GM12878 (cell line): Measurements from ENCODE around the gene ELL. TPM values are rescaled to one million over a fixed set of nuclear protein-coding genes. Genes with fewer than 3 reads are reported as not detected.
A peak's percentile ranks its signal among the peaks of the same experiment; 100 is the strongest.

Experiments
- ATAC-seq: fragments of 200-7000 bp; cut with Tn5 transposase; 3 replicates; pipeline ENCODE4 v1.9.1; 2020; ENCODE audit warnings: mild to moderate bottlenecking, moderate library complexity
- BruUV-seq: library from RNA; stranded (reverse); fragments of 400-500 nt; replicated peaks from 2 replicates; lab custom pipeline; 2021; lab: Mats Ljungman, UMichigan
- CTCF ChIA-PET: fragments of 300-600 bp; sonication (Branson Sonifier 250); formaldehyde crosslinking; extraction: SDS; loops from one replicate; lab custom pipeline; 2021; ENCODE audit warnings: inconsistent platforms; lab: Yijun Ruan, JAX
- POLR2A ChIA-PET: fragments of 350-600 bp; formaldehyde crosslinking; extraction: SDS; loops from one replicate; lab custom pipeline; 2021; ENCODE audit warnings: inconsistent platforms; lab: Charles Lee
- RAD21 ChIA-PET: fragments of 300-600 bp; sonication (Branson Sonifier 250); formaldehyde crosslinking; loops from one replicate; lab custom pipeline; 2023; ENCODE audit warnings: antibody characterized with exemption; ENCODE audit not compliant: unreplicated experiment; lab: Charles Lee
- SMC1A ChIA-PET: fragments of 300-600 bp; sonication (Branson Sonifier 250); formaldehyde crosslinking; loops from one replicate; lab custom pipeline; 2023; ENCODE audit not compliant: unreplicated experiment, uncharacterized antibody; lab: Charles Lee
- DNase-seq: peaks from one replicate; pipeline ENCODE4 v3.0.0-alpha.2; 2011; ENCODE audit warnings: low read depth, low spot score
- FAIRE-seq: peaks from 3 replicates; lab custom pipeline; 2011; peaks lifted over from hg19 to GRCh38; lab: Jason Lieb, UNC
- H2AFZ ChIP-seq: 2 replicates; pipeline ENCODE4 v1.6.0; 2011; ENCODE audit warnings: low read depth, low read length, control low read depth; ENCODE audit not compliant: control insufficient read depth
- H3K27ac ChIP-seq: 2 replicates; pipeline ENCODE4 v1.5.1; 2011; ENCODE audit warnings: control low read depth; ENCODE audit not compliant: control insufficient read depth, insufficient read depth
- H3K27me3 ChIP-seq, 2 experiments: replicated peaks in 1 of 2; 2 replicates each; pipeline versions ENCODE4 v1.6.0 to v1.6.1; 2011; ENCODE audit warnings: low read length in 1 of 2; ENCODE audit not compliant: control insufficient read depth in 2 of 2, insufficient read depth in 2 of 2
- H3K36me3 ChIP-seq, 2 experiments: 2 replicates each; pipeline ENCODE4 v1.5.1; 2011; ENCODE audit warnings: low read length in 1 of 2; ENCODE audit not compliant: control insufficient read depth in 2 of 2, insufficient read depth in 2 of 2
- H3K4me1 ChIP-seq: 2 replicates; pipeline ENCODE4 v1.6.1; 2011; ENCODE audit warnings: mild to moderate bottlenecking, low read length, moderate library complexity, mixed read lengths; ENCODE audit not compliant: control insufficient read depth, insufficient read depth
- H3K4me2 ChIP-seq: 2 replicates; pipeline ENCODE4 v1.6.0; 2011; ENCODE audit warnings: control low read depth; ENCODE audit not compliant: control insufficient read depth, insufficient read depth
- H3K4me3 ChIP-seq: fragments of 200-600 bp; sonication (generic); 2 replicates; pipeline ENCODE4 v1.5.1; 2016
- H3K79me2 ChIP-seq: 2 replicates; pipeline ENCODE4 v1.6.0; 2011; ENCODE audit warnings: low read length; ENCODE audit not compliant: control insufficient read depth, insufficient read depth
- H3K9ac ChIP-seq: 2 replicates; pipeline ENCODE4 v1.8.0; 2011; ENCODE audit warnings: low read length, control low read depth, mixed read lengths; ENCODE audit not compliant: control insufficient read depth, insufficient read depth
- H3K9me3 ChIP-seq: replicated peaks from 3 replicates; pipeline ENCODE4 v1.5.1; 2011; ENCODE audit warnings: mild to moderate bottlenecking, low read length; ENCODE audit not compliant: control insufficient read depth, insufficient read depth
- H4K20me1 ChIP-seq: 2 replicates; pipeline ENCODE4 v1.6.0; 2011; ENCODE audit not compliant: control insufficient read depth, insufficient read depth
- ASH2L ChIP-seq: fragments of 300-600, 200-600 bp; sonication (generic); IDR thresholded peaks from 2 replicates; pipeline ENCODE4 v1.6.1; 2017; ENCODE audit warnings: low read depth, mild to moderate bottlenecking, borderline replicate concordance
- BCL11A ChIP-seq: IDR thresholded peaks from 2 replicates; pipeline ENCODE4 v1.6.1; 2011; ENCODE audit warnings: low read depth, low read length
- CBX5 ChIP-seq: sonication (generic); IDR thresholded peaks from 2 replicates; pipeline ENCODE4 v1.6.1; 2016; ENCODE audit warnings: low read depth, moderate library complexity, mild to moderate bottlenecking, inconsistent platforms
- DPF2 ChIP-seq: fragments of 450-650 bp; IDR thresholded peaks from 2 replicates; pipeline ENCODE4 v1.6.1; 2017; ENCODE audit warnings: mild to moderate bottlenecking
- NR2F1 ChIP-seq: fragments of 450-650 bp; conservative IDR thresholded peaks from 2 replicates; pipeline ENCODE4 v1.6.1; 2017; ENCODE audit warnings: mild to moderate bottlenecking
- POLR2AphosphoS5 ChIP-seq: IDR thresholded peaks from 2 replicates; pipeline ENCODE4 v1.6.1; 2011; ENCODE audit warnings: mild to moderate bottlenecking, low read length, inconsistent platforms
- SMARCA5 ChIP-seq: fragments of 450-650 bp; IDR thresholded peaks from 2 replicates; pipeline ENCODE4 v1.6.1; 2017; ENCODE audit warnings: mild to moderate bottlenecking
- ZBED1 ChIP-seq: IDR thresholded peaks from 2 replicates; pipeline ENCODE4 v1.6.1; 2016; ENCODE audit warnings: borderline replicate concordance
- WGBS: methylation state at CpG from one replicate; pipeline ENCODE4 v1.1.6; 2016; ENCODE audit warnings: low lambda C conversion rate; ENCODE audit not compliant: insufficient replicate concordance, insufficient coverage; ENCODE audit errors: missing lambda C conversion rate; 5-methylcytosine and 5-hydroxymethylcytosine counted together
- in situ Hi-C: fragments of 300-500 bp; cut with MboI; formaldehyde crosslinking; loops from 9 replicates; pipeline ENCODE4 v1.14.3; 2018; ENCODE audit warnings: mixed read lengths
- intact Hi-C: fragments of 100-400 bp; cut with micrococcal nuclease; formaldehyde crosslinking; loops from one replicate; pipeline ENCODE4 v1.14.2; 2022; ENCODE audit not compliant: unreplicated experiment
- polyA plus RNA-seq, 11 experiments: library from polyadenylated mRNA; depleted of rRNA in 4 of 11; unstranded in 6 of 11; stranded (reverse) in 5 of 11; fragments of >200 nt; fragmentation: Nextera tagmentation in 4 of 11; fragmentation: Illumina TruSeq in 1 of 11; extraction: Ambion mirVana in 4 of 11; extraction: Trizol in 1 of 11; gene quantifications; 1 replicate in 1 of 11; 2 replicates in 10 of 11; pipeline versions ENCODE4 v1.2.1 to v1.2.3, GENCODE V29; 2011 to 2016; ENCODE audit warnings: inconsistent platforms in 2 of 11, missing spikeins in 2 of 11, low read depth in 1 of 11
- total RNA-seq, 4 experiments: library from RNA; depleted of rRNA in 3 of 4; stranded (reverse); fragments of >200 nt in 3 of 4; fragmentation: Illumina TruSeq in 1 of 4; extraction: Trizol in 1 of 4; gene quantifications; 2 replicates each; pipeline versions ENCODE4 v1.2.1 to v1.2.3, GENCODE V29; 2013 to 2021
- TF ChIP-seq, protein P1 (sequence below): fragments of 450-650 bp; formaldehyde crosslinking; IDR thresholded peaks from 2 replicates; pipeline ENCODE4 v1.4.0; 2020; ENCODE audit warnings: mild to moderate bottlenecking, moderate library complexity
- TF ChIP-seq, protein P2 (sequence below): IDR thresholded peaks from 2 replicates; pipeline ENCODE4 v1.6.1; 2012; ENCODE audit warnings: low read depth, low read length, improper control_type of control experiment

ELL gene
- total and polyA plus RNA-seq, 10 of the 15 experiments (the other 5 are each of a cell fraction or from before 2014, with no cell fraction given): 0.91 to 25.0 (median 9.1) TPM

GRCh38 chr19:18499055-18499775, 22.7 kb downstream of the ELL start:
- no peak; the same call in 2 of the 3 replicates for ATAC-seq
- no peak overlapping the region for H3K9ac ChIP-seq
- peaks cover 50% of the 10 kb centered on the region for H3K4me1 ChIP-seq
- 77% methylated on average over 7 of the region's 7 CpGs for WGBS
- peaks cover 1 to 2% of the 10 kb centered on the region in 2 experiments; a peak in 3 of 4 replicates for H3K36me3 ChIP-seq
- H4K20me1 ChIP-seq: peaks cover 12% of the 10 kb centered on the region
- H3K9me3 ChIP-seq: no peaks in the 10 kb centered on the region
- peaks cover 85% of the 10 kb centered on the region for H3K79me2 ChIP-seq
- H2AFZ ChIP-seq: no peak overlapping the region
- TF ChIP-seq BCL11A (no peak), SMARCA5 (peak; percentile 77; the same call in 1 of the 2 replicates)
- CTCF ChIA-PET: interaction anchor here (1.0 to 1.5 kb wide), 2 partner anchors 21 to 23 kb away, joined by 3 to 8 read pairs; no protein-coding TSS in a partner anchor
- intact Hi-C loops (no loop called here), in situ Hi-C loops (no loop called here)
- POLR2A ChIA-PET: interaction anchor here (0.6 to 0.7 kb wide), 2 partner anchors 11 to 18 kb away, joined by 4 to 7 read pairs; no protein-coding TSS in a partner anchor
- no peak for FAIRE-seq
- RAD21 ChIA-PET: no interaction called here
- H3K27me3 ChIP-seq: no peaks in the 10 kb centered on the region
- SMC1A ChIA-PET: interaction anchor here (0.7 kb wide), 1 partner anchor 17 kb away, joined by 3 read pairs; no protein-coding TSS in a partner anchor
- no peak overlapping the region for H3K27ac ChIP-seq
- H3K4me3 ChIP-seq: no peak overlapping the region
- DNase-seq: no peak
- no TSS peak for BruUV-seq
- H3K4me2 ChIP-seq: peak overlapping the region; percentile 13

DNA sequence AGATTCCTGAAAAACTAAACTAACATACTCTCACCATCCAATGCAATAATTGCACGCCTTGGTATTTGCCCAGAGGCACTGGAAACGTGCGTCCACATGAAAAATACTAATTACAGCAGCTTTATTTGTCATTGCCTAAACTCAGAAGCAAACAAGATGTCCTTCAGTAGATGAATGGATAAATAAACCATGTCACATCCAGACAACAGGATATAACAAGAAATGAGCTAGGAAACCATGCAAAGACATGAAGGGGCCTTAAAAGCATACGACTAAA, 25.0 kb downstream of the ELL start:
- Histone ChIP-seq H3K4me3 (no peak overlapping the region), H3K36me3 (peaks cover 2 to 4% of the 10 kb centered on the region in 2 experiments; a peak in 3 of 4 replicates), H3K27ac (no peak overlapping the region), H3K4me1 (peaks cover 32% of the 10 kb centered on the region)
- 77% methylated on average over 4 of the region's 4 CpGs for WGBS
- RAD21 ChIA-PET: interaction anchor here (1.0 to 2.0 kb wide), 3 partner anchors 10 to 23 kb away, joined by 3 to 4 read pairs (median 3); no protein-coding TSS in a partner anchor
- DNase-seq: no peak
- TF ChIP-seq POLR2AphosphoS5: no peak
- TF ChIP-seq, protein P1, sequence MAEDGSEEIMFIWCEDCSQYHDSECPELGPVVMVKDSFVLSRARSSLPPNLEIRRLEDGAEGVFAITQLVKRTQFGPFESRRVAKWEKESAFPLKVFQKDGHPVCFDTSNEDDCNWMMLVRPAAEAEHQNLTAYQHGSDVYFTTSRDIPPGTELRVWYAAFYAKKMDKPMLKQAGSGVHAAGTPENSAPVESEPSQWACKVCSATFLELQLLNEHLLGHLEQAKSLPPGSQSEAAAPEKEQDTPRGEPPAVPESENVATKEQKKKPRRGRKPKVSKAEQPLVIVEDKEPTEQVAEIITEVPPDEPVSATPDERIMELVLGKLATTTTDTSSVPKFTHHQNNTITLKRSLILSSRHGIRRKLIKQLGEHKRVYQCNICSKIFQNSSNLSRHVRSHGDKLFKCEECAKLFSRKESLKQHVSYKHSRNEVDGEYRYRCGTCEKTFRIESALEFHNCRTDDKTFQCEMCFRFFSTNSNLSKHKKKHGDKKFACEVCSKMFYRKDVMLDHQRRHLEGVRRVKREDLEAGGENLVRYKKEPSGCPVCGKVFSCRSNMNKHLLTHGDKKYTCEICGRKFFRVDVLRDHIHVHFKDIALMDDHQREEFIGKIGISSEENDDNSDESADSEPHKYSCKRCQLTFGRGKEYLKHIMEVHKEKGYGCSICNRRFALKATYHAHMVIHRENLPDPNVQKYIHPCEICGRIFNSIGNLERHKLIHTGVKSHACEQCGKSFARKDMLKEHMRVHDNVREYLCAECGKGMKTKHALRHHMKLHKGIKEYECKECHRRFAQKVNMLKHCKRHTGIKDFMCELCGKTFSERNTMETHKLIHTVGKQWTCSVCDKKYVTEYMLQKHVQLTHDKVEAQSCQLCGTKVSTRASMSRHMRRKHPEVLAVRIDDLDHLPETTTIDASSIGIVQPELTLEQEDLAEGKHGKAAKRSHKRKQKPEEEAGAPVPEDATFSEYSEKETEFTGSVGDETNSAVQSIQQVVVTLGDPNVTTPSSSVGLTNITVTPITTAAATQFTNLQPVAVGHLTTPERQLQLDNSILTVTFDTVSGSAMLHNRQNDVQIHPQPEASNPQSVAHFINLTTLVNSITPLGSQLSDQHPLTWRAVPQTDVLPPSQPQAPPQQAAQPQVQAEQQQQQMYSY (CRISPR knock-in tag): no peak
- TF ChIP-seq NR2F1: no peak
- TF ChIP-seq, protein P2, sequence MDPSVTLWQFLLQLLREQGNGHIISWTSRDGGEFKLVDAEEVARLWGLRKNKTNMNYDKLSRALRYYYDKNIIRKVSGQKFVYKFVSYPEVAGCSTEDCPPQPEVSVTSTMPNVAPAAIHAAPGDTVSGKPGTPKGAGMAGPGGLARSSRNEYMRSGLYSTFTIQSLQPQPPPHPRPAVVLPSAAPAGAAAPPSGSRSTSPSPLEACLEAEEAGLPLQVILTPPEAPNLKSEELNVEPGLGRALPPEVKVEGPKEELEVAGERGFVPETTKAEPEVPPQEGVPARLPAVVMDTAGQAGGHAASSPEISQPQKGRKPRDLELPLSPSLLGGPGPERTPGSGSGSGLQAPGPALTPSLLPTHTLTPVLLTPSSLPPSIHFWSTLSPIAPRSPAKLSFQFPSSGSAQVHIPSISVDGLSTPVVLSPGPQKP: no peak
- TF ChIP-seq ASH2L: no peak
- no peak for TF ChIP-seq ZBED1
- TF ChIP-seq CBX5: no peak
- no peak for TF ChIP-seq DPF2
- TF ChIP-seq, all 136 proteins: peak for 0
- ChIA-PET CTCF (interaction anchor here (0.7 to 1.2 kb wide), 2 partner anchors 18 to 91 kb away, joined by 3 read pairs; no protein-coding TSS in a partner anchor), SMC1A (interaction anchor here (1.1 to 1.6 kb wide), 3 partner anchors 13 to 22 kb away, joined by 3 to 6 read pairs (median 3); no protein-coding TSS in a partner anchor), POLR2A (interaction anchor here (1.3 kb wide), 1 partner anchor 25 kb away, joined by 4 read pairs; the partner anchor contains the start of gene ELL)
- in situ Hi-C loops: no loop called here
- Histone ChIP-seq H3K79me2 (peaks cover 79% of the 10 kb centered on the region), H3K27me3 (no peaks in the 10 kb centered on the region), H4K20me1 (peaks cover 12% of the 10 kb centered on the region), H3K4me2 (no peak overlapping the region), H3K9ac (no peak overlapping the region), H2AFZ (no peak overlapping the region), H3K9me3 (no peaks in the 10 kb centered on the region)
- intact Hi-C loops: no loop called here
- no TSS peak for BruUV-seq
- ATAC-seq (no peak), FAIRE-seq (no peak)
